Measurements from ENCODE around the gene MESP1.

Gene MESP1

GRCh38 chr15:89707577-89707976 lies 43.5 kb downstream of the MESP1 start:
- Histone ChIP-seq H3K4me1 (ENCODE audit: control insufficient read depth, insufficient read depth, low read length) (no peaks in the 10 kb centered on the region), H3K36me3 (ENCODE audit: control insufficient read depth in 2 of 2, insufficient read depth in 1 of 2, low read length in 2 of 2) (no peaks in the 10 kb centered on the region), H3K27ac (ENCODE audit: extremely low read depth, low read depth, low read length) (no peak overlapping the region), H3K4me3 (ENCODE audit: low read depth, low read length) (no peak overlapping the region), H3K9me3 (ENCODE audit: control insufficient read depth, insufficient read depth, low read depth, low read length) (no peaks in the 10 kb centered on the region; the same call in 1 of the 2 replicates)
- ChIA-PET POLR2A (no interaction called here), CTCF (interaction anchor here (0.6 to 0.9 kb wide), 2 partner anchors 43 to 167 kb away, joined by 3 read pairs; no protein-coding TSS in a partner anchor)
- no peak for TF ChIP-seq KLF17 (tag by site-specific recombination; IDR thresholded peaks at IDR 0.05)
- peak; percentile 43; the same call in 1 of the 2 replicates for TF ChIP-seq SCRT2 (tag by site-specific recombination; IDR thresholded peaks at IDR 0.05)

- POLR2A ChIA-PET: interaction anchor here (0.6 kb wide), 1 partner anchor 667 kb away, joined by 5 read pairs; no protein-coding TSS in a partner anchor
- H3K4me3 ChIP-seq (ENCODE audit: low read depth, low read length): no peak overlapping the region
- H3K4me1 ChIP-seq (ENCODE audit: control insufficient read depth, insufficient read depth, low read length): no peaks in the 10 kb centered on the region
- no peak overlapping the region for H3K27ac ChIP-seq (ENCODE audit: extremely low read depth, low read depth, low read length)
- H3K36me3 ChIP-seq (ENCODE audit: control insufficient read depth in 2 of 2, insufficient read depth in 1 of 2, low read length in 2 of 2): no peaks in the 10 kb centered on the region
- TF ChIP-seq ZNF248 (tag by site-specific recombination; IDR thresholded peaks at IDR 0.05): no peak
- TF ChIP-seq, protein P1, sequence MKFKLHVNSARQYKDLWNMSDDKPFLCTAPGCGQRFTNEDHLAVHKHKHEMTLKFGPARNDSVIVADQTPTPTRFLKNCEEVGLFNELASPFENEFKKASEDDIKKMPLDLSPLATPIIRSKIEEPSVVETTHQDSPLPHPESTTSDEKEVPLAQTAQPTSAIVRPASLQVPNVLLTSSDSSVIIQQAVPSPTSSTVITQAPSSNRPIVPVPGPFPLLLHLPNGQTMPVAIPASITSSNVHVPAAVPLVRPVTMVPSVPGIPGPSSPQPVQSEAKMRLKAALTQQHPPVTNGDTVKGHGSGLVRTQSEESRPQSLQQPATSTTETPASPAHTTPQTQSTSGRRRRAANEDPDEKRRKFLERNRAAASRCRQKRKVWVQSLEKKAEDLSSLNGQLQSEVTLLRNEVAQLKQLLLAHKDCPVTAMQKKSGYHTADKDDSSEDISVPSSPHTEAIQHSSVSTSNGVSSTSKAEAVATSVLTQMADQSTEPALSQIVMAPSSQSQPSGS (tag by site-specific recombination; IDR thresholded peaks at IDR 0.05; ENCODE audit: low read depth): 0 out of 2 replicates have a peak, but pooled peaks have one; percentile 34
- CTCF ChIA-PET: interaction anchor here (1.2 kb wide), 1 partner anchor 56 kb away, joined by 5 read pairs; no protein-coding TSS in a partner anchor
- H3K9me3 ChIP-seq (ENCODE audit: control insufficient read depth, insufficient read depth, low read depth, low read length): no peaks in the 10 kb centered on the region; the same call in 1 of the 2 replicates
Observed at GRCh38 chr15:89704411-89704810, 46.6 kb downstream of the MESP1 start.
